GM18858 (cell line): ENCODE data around the gene CRTAC1.

ENCODE experiments used
- ATAC-seq: cut with Tn5 transposase; IDR thresholded peaks from one replicate; pipeline ENCODE4 v1.9.1; 2021; ENCODE audit not compliant: unreplicated experiment

The CRTAC1 gene

DNA sequence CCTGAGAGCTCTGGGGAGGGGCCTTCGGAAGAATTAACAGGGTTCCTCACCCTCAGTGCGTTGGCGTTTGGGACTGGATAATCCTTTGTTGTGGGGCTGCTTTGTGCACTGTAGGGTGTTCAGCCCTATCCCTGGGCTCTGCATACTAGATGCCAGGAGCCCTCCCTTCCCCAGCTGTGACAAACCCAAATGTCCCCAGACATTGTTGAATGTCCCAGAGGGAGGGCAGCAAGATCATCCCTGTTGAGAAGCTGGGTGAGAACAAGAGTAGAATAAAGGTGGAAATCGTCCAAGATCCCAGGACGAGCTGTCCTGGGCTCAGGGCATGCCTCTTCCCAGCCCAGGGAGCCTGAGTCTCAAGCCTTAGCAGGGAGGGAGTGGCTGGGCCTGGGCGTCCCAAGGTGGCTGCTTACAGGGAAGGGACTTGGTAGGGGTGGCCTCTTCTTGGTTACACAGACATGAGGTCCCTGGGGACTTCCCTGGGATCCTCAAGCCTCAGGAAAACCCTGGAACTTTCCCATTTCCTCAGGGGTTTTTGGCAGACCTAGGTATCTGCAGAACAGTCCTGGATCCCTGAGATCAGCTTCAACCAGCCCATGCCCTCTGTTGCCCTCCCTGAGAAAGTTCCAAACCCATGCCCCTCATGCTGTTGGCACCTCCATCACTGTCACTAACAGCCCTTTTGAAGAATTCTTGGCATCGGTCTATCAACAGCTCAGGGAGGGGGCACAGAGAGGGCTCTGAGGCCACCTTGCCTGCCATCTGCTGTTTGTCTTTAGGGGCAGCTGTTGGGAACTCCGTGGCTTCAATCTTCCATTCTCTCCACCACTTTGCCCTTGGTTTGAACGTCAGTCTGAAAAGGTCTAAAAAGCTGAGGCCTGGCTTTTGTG lies 127.0 kb downstream of the CRTAC1 start:
- ATAC-seq, result no peak

- no peak for ATAC-seq
Measured at GRCh38 chr10:97901381-97901780, 129.0 kb downstream of the CRTAC1 start.

DNA sequence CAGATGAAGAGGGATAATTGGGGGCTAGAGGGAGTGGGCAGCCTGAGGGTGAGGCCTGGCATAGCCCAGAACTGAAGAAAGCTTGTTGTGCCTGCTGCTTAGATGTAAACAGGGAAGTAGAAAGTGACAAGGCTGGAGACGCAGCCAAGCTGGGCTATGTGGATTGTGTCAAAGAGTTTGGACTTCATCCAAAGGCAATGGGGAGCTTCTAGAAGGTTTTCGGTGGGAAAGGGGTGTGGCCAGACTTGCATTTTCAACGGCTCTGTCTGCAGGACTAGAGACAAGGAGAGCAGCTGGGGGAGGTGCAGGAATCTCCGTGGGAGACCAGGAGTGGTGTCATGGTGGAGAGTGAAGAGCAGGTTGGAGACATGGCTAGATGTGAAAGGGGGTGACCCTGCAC lies 132.0 kb downstream of the CRTAC1 start:
- no peak for ATAC-seq

DNA sequence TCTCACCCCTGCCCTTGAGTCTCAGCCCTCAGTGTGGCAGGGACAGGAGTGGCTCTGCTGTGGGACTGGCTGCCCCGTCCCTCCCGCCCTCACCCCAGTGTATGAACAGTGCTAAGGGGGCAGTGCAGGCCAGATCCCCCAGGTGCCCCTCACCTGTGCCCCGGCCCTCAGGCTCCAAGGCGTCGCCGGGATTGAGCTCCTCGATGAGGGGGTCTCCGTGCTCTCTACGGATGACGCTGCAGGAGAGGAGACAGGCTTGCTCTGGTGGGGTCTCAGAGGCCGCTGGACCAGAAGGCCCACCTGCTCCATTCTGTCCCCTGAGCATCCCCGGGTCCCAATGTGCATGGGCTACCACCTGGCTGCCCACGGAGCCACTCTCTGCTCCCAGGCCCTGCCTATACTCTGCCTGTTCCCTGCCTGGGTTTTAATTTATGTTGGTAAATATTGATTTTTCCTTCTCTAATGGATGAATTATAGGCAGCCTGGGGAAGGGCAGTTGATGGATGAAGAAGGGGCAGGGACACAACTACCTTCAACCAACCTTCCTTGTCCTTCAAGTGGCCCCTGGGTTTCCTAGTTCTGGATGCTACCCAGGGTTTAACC lies 133.6 kb downstream of the CRTAC1 start:
- no peak for ATAC-seq

GRCh38 chr10:97895915-97896314 lies 134.5 kb downstream of the CRTAC1 start:
- no peak for ATAC-seq

- no peak for ATAC-seq
Measured at GRCh38 chr10:97895084-97895483, 135.3 kb downstream of the CRTAC1 start.

GRCh38 chr10:97894092-97894491 lies 136.3 kb downstream of the CRTAC1 start:
- no peak for ATAC-seq

DNA sequence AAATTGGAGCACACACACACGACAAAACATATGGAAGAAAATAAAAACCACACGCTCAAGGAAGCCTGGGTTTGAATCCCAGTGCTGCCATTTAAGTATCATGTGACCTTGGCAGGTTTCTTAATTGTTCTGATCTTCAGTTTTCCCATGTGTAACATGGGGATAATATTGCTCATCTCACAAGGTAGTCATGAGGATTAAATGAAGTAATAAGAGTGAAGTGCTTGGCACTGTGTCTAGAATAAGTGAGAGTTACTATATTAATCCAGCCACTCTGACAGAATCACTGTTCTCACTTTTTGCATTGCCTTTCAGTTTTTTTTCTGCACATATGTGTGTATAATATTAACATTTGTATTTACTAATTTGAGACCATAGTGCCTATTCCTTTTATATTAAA lies 137.5 kb downstream of the CRTAC1 start:
- no peak for ATAC-seq

GRCh38 chr10:97892506-97892905 lies 137.9 kb downstream of the CRTAC1 start:
- no peak for ATAC-seq

DNA sequence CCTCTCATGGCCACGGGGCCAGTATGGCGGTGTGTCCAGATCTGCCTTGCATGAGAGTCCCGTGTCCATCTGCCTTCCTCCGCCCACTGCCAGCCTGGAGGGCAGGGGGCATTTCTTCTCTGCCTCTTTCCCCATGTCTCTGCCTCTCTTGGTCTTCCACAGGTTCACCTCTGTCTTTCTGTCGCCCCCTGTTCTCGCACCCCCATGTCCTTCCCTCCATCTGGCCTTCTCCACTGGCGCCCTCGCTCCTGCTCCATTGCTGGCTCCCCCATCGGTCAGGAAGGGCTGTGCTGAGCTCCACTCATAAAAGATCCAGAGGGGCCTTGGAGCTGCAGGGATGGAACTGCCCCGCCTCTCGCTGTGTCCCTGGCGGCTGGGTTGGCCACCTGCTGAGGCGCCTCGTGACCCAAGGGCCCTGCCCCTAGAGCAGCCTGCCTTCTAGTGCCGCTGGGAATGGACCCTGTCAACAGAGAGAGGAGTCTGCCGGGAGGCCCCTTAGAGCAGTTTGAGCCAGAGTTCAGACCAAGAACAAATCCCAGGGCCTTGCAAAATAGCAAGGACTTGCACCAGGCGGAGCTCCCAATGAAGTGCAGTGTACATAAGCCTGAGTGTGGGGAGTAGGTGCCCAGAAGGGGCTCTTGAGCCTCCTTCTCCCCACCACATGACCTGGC lies 138.8 kb downstream of the CRTAC1 start:
- ATAC-seq, result no peak

DNA sequence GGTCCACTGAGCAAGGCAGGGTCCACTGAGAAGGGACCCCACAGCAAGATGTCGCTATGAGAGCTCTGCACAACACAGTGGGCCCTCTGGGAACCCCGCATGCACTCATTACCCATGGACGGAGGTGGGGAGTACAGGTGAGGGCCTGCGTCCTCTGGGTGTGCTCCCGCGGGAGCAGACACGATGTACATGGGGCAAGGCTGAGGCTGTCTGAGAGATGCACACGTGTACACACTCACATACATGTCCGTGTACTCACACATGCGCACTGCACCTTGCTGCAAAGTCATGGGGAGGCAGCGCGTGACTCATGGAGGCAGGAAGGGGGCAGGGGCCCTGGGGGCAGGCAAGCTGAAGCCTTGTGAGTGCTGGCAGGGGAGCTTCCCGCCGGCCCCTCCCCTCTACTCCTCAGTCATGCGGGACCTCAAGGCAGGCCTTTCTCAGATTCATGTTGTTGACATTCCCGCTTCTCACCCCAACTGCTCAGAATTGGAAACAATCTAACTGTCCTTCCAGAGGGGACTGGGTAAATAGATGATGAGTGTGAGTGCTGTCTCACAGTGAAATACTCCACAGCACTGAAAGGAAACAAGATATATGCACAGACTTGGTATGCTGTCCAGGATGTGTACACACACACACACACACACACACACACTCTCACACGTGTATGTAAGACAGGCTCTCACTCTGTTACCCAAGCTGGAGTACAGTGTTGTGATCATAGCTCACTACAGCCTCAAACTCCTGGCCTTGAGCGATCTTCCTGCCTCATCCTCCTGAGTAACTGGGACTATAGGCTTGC lies 140.8 kb downstream of the CRTAC1 start:
- no peak for ATAC-seq

GRCh38 chr10:97888641-97889262 lies 141.7 kb downstream of the CRTAC1 start:
- ATAC-seq, result no peak

DNA sequence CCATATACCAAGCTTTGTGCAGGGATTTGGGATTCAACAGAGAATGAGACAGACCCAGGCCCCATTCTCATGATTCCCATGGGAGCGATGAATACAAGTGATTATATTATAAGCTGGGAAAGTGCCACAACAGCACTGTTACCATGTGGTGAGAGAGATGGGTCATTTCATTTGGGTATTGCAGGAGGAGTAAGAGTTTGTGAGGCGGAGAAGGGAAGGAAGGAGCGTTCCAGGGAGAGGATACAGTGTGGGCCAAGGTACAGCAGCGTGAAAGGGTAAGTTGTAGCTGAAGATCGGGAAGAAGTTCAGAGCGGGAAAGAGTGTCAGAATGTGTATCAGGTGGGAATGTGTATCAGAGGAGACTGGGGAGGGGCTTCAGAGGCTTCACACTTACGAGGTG lies 142.3 kb downstream of the CRTAC1 start:
- ATAC-seq, result no peak

DNA sequence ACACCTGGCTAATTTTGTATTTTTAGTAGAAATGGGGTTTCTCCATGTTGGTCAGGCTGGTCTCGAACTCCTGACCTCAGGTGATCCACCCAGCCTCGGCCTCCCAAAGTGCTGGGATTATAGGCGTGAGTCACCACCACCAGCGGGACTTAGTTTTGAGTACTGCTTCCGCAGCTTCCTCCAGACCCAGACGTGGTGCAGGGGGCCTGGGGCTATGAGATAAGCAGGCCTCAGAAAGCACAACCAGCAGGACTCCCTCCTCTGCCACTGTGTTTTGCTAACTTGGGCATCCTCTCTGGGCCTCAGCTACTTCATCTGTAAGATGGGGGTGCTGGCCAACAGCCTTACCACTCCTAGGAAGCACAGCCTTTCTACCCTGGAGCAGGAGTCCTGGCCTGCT lies 143.0 kb downstream of the CRTAC1 start:
- ATAC-seq, result no peak

- ATAC-seq, result no peak
Measured at GRCh38 chr10:97886286-97886685, 144.1 kb downstream of the CRTAC1 start.

GRCh38 chr10:97883092-97883485 lies 147.3 kb downstream of the CRTAC1 start:
- ATAC-seq, result no peak

DNA sequence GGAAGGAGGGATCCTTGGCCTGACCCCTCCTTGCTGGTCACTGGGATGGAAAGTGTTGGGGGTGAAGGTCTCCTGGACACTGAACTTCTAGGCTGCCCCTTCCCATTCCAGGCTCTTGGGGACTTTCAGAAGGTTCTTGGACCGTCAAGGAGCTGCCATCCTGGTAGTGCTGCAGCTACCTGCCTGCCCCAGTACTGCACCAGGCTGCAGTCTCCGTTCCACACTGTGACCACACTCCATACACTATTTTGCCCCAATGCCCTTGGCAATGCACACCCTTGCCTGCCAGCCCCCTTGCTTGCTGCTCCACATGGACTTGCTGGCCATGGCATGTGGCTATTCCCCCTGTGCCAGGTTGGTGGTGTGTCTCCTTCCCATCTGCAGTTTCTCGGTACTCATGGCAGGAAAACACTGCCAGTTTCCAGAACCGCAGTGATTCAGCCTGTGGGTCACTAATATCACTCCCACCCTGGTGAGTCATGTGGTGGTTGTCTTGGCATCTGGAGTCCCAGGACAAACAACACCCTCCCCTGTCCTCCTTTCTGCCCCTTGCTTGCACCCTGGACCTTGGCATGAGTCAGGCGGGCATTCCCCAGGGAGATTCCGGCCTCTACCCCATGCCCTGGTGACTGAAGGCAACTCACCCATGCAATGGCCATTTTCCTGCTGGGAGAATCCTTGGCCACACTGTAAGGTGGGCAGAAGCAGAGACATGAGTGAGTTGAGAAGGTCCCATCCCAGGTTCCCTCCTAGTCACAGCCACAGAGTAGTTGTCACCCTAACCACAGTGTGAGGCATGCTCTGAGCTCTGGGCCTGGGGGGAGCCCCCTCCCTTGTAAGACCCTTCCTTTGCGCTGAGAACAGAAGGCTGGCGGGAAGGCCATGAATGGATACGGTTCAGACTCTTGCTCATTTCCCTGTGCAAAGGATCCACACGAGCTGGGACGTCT lies 148.0 kb downstream of the CRTAC1 start:
- ATAC-seq, result no peak

GRCh38 chr10:97880109-97880508 lies 150.3 kb downstream of the CRTAC1 start:
- no peak for ATAC-seq

- no peak for ATAC-seq
Measured at GRCh38 chr10:97879241-97879640, 151.2 kb downstream of the CRTAC1 start.

- ATAC-seq, result no peak
Measured at GRCh38 chr10:97876402-97876801, 154.0 kb downstream of the CRTAC1 start.
